ENCODE results near the gene HTR7.

HTR7 gene

DNA sequence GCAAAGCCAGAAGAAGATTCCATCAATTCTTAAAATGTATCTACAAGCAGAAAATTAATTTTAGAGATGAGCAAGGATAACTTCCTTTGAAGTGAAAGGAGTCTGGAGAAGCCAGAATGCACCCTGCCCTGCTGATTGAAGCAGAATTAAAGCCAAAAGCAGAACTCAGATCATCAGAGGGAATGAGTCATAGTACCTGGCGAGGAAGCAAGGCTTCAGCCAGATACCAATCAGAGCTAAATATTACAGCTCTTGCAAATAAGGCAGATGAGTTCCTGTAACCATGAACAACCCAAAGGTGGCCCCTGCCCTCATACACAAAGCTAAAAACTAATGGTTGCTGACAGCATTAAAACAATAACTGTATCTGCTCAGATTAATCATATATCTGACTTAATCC, 10.4 kb downstream of the HTR7 start:
- no peak overlapping the region for H3K4me3 ChIP-seq (ENCODE audit: low read depth, low read length)
- TF ChIP-seq, protein P1, sequence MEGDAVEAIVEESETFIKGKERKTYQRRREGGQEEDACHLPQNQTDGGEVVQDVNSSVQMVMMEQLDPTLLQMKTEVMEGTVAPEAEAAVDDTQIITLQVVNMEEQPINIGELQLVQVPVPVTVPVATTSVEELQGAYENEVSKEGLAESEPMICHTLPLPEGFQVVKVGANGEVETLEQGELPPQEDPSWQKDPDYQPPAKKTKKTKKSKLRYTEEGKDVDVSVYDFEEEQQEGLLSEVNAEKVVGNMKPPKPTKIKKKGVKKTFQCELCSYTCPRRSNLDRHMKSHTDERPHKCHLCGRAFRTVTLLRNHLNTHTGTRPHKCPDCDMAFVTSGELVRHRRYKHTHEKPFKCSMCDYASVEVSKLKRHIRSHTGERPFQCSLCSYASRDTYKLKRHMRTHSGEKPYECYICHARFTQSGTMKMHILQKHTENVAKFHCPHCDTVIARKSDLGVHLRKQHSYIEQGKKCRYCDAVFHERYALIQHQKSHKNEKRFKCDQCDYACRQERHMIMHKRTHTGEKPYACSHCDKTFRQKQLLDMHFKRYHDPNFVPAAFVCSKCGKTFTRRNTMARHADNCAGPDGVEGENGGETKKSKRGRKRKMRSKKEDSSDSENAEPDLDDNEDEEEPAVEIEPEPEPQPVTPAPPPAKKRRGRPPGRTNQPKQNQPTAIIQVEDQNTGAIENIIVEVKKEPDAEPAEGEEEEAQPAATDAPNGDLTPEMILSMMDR (IDR thresholded peaks at IDR 0.05; ENCODE audit: insufficient read depth, low read depth, low read length, missing control alignments): no peak
- no peak for DNase-seq (ENCODE audit: low read depth)

DNA sequence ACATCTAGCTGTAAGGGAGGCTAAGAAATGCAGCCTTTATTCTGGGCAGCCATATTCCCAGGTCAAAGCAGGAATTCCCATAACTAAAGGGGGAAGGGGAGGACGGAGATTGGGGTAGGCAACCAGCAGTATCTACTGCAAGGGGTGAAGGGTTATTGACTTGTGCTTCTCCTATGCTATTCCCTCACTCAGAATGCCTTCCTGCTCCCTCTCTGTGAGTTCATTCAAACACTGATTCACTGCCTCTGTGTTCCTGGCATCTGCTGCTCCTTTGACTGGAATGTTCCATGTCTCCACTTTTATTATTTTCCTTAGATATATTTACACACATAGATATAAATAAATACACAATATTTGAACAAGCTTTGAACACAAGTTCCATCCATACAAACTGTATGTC, 11.1 kb downstream of the HTR7 start:
- H3K4me3 ChIP-seq (ENCODE audit: low read depth, low read length): no peak overlapping the region
- no peak for DNase-seq (ENCODE audit: low read depth)
- TF ChIP-seq, protein P1 (IDR thresholded peaks at IDR 0.05; ENCODE audit: insufficient read depth, low read depth, low read length, missing control alignments): no peak

DNA sequence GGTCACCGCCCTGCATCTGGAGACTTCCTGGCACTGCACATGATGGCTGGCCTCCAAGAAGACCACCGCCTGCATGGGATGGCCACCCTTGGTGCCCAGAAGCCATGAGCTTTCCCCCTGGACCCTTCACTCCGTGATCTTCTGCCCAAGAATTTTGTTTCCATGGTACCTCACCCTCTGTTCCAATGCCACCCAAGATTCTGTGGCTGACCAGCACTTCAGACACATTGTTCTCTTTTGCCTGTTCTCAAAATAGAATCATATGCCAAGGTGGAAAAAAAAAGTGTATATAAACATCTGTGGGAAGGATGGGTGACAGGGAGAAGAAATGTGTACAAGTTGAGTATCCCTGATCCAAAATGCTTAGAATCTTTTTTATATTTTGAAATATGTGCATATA, 12.1 kb downstream of the HTR7 start:
- DNase-seq (ENCODE audit: low read depth): no peak
- TF ChIP-seq, protein P1 (IDR thresholded peaks at IDR 0.05; ENCODE audit: insufficient read depth, low read depth, low read length, missing control alignments): no peak
- H3K4me3 ChIP-seq (ENCODE audit: low read depth, low read length): no peak overlapping the region

DNA sequence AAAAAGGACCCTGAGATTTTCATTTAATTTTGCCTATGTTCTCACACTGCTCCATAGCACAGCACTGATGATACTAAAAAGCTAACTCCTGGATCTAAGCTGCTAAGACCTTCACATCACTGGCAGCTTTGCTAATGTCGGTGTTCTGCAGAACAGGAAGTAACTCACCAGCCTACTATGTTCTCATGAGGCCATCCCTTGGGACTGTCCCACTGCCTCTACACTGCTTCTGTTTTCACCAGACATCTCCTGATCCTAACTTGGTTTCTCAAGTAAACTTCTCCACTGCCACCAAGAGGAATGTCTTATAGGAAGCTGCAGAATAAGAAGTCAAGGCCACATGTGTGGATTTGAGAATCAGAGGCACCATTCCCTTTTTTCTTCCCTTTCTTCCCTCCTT, 15.1 kb downstream of the HTR7 start:
- TF ChIP-seq, protein P1 (IDR thresholded peaks at IDR 0.05; ENCODE audit: insufficient read depth, low read depth, low read length, missing control alignments): no peak
- H3K4me3 ChIP-seq (ENCODE audit: low read depth, low read length): no peak overlapping the region
- no peak for DNase-seq (ENCODE audit: low read depth)

DNA sequence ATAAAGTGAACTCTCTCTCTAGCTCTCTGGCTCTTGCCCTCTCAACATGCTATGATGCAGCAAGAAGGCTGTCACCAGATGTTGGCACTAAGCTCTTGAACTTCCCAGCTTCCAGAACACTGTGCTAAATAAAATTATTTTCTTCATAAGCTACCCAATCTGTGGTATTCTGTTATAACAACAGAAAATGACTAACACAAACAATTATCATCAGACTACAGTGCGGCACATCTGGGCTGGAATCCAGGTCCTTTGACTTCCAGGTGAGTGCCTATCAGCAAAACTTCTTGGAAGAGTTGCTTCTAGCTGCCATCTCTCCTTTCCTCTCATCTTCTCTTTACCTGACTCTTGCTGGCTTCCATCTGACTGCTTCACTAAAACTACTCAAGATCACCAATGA, 20.4 kb downstream of the HTR7 start:
- TF ChIP-seq, protein P1 (IDR thresholded peaks at IDR 0.05; ENCODE audit: insufficient read depth, low read depth, low read length, missing control alignments): no peak
- no peak for DNase-seq (ENCODE audit: low read depth)
- H3K4me3 ChIP-seq (ENCODE audit: low read depth, low read length): no peak overlapping the region

DNA sequence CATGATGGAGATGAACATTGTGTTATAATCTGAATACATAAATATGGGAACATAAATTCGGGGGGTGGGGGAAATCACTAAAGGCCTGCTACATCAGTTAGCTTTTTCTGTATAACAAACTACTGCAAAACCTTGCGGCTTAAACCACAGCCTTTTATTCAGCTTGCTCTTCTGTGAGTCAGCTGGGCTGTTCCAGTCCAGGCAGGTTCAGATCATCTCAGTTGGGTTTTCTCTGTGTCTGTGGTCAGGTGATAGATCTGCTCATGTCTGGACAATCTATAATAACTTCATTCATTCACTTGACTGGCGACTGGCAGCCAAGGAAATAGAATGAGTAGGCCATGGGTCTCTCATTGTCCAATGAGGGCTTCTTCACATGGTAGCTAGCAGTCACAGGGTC, 23.5 kb downstream of the HTR7 start:
- TF ChIP-seq, protein P1 (IDR thresholded peaks at IDR 0.05; ENCODE audit: insufficient read depth, low read depth, low read length, missing control alignments): no peak
- H3K4me3 ChIP-seq (ENCODE audit: low read depth, low read length): no peak overlapping the region
- DNase-seq (ENCODE audit: low read depth): no peak

DNA sequence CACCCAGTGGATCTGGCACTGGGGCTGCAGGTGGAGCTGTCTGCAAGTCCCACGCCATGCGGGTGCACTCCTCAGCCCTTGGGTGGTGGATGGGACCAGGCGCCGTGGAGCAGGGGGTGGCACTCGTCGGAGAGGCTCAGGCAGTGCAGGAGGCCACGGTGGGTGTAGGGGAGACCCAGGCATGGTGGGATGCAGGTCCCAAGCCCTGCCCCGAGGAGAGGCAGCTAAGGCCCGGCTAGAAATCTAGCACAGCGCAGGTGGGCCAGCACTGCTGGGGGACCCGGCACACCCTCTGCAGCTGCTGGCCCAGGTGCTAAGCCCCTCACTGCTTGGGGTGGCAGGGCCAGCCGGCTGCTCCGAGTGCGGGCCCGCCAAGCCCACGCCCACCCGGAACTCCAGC, 25.7 kb downstream of the HTR7 start:
- no peak for DNase-seq (ENCODE audit: low read depth)
- no peak overlapping the region for H3K4me3 ChIP-seq (ENCODE audit: low read depth, low read length)
- TF ChIP-seq, protein P1 (IDR thresholded peaks at IDR 0.05; ENCODE audit: insufficient read depth, low read depth, low read length, missing control alignments): no peak

Measured in GM12865 (cell line).